ENCODE data around the gene BRD8. TPM values are rescaled to one million over a fixed set of nuclear protein-coding genes. Genes with fewer than 3 reads are reported as not detected.

BRD8 gene
- total RNA-seq = 31.4 to 49.5 TPM (median 33.1 TPM) in 3 replicates
- long read RNA-seq, transcript BRD8-201 (22 exons, 3,198 nt) = major isoform, 5 of 69 reads
- long read RNA-seq, partial matches to known transcripts = 7 of 69 reads
- long read RNA-seq, other reads (novel, unspliced or antisense) = 54 of 69 reads

- TF ChIP-seq CTCF (IDR thresholded peaks at IDR 0.05) = no peak
- Mint-ChIP-seq H3K27me3 (ENCODE audit: low read depth) (no peaks in the 10 kb centered on the region), H3K4me1 (ENCODE audit: low read depth) (peaks cover 13% of the 10 kb centered on the region), H3K36me3 (ENCODE audit: low read depth) (peaks cover 5% of the 10 kb centered on the region), H3K9me3 (ENCODE audit: low read depth) (no peaks in the 10 kb centered on the region), H3K4me3 (ENCODE audit: unreplicated experiment) (no peak within 1 kb of the TSS), H3K27ac (ENCODE audit: unreplicated experiment) (no peak within 1 kb of the TSS)
- peak; percentile 95 for DNase-seq (ENCODE audit: low spot score)
Measured at GRCh38 chr5:138178516-138179276, at the start of gene BRD8, which contains the start of gene KIF20A. TSS of gene BRD8 (minus strand) at chr5:138178630. CDS start at chr5:138178614, 16 bp downstream. TSS of gene KIF20A (plus strand) at chr5:138179112. CDS start at chr5:138179681, 569 bp downstream.

- peaks cover 24% of the 10 kb centered on the region for H3K4me1 Mint-ChIP-seq (ENCODE audit: low read depth)
- no peak for DNase-seq (ENCODE audit: low spot score)
- no peak overlapping the region for H3K4me3 Mint-ChIP-seq (ENCODE audit: unreplicated experiment)
- no peak overlapping the region for H3K27ac Mint-ChIP-seq (ENCODE audit: unreplicated experiment)
- no peak for TF ChIP-seq CTCF (IDR thresholded peaks at IDR 0.05)
- no peaks in the 10 kb centered on the region for H3K27me3 Mint-ChIP-seq (ENCODE audit: low read depth)
- peaks cover 2% of the 10 kb centered on the region for H3K36me3 Mint-ChIP-seq (ENCODE audit: low read depth)
- H3K9me3 Mint-ChIP-seq (ENCODE audit: low read depth) = peaks cover 4% of the 10 kb centered on the region
Measured at GRCh38 chr5:138226910-138227309, 48.5 kb upstream of the BRD8 start.

- H3K9me3 Mint-ChIP-seq (ENCODE audit: low read depth) = peaks cover 4% of the 10 kb centered on the region
- no peak for TF ChIP-seq CTCF (IDR thresholded peaks at IDR 0.05)
Measured at GRCh38 chr5:138224712-138225111, 46.3 kb upstream of the BRD8 start.

DNA sequence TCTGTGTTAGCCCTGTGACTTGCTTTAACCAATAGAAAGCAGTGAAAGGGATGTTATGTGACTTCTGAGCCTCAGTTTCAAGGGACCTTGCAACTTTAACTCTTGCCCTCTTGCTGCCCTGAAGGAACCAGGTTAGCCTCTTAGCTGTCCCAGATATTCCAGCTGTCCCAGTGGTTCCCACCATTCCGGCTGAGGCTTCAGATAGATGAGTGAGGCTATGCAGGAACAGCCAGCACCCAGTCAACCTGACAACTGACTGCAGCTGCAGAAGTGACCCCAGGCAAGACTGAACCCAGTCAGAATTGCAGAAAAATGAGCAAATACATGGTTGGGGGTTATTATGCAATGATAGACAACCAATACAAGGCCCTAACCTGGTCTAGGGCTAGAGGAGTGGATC lies 45.1 kb upstream of the BRD8 start:
- Mint-ChIP-seq H3K4me3 (ENCODE audit: unreplicated experiment) (no peak overlapping the region), H3K4me1 (ENCODE audit: low read depth) (peaks cover 6% of the 10 kb centered on the region), H3K9me3 (ENCODE audit: low read depth) (peaks cover 4% of the 10 kb centered on the region), H3K27me3 (ENCODE audit: low read depth) (no peaks in the 10 kb centered on the region), H3K27ac (ENCODE audit: unreplicated experiment) (no peak overlapping the region), H3K36me3 (ENCODE audit: low read depth) (peaks cover 2% of the 10 kb centered on the region)
- TF ChIP-seq CTCF (IDR thresholded peaks at IDR 0.05) = no peak
- DNase-seq (ENCODE audit: low spot score) = no peak

More at GRCh38 chr5:138224712-138225111, 46.3 kb upstream of the BRD8 start:
- H3K36me3 Mint-ChIP-seq (ENCODE audit: low read depth) = peaks cover 2% of the 10 kb centered on the region
- no peak overlapping the region for H3K27ac Mint-ChIP-seq (ENCODE audit: unreplicated experiment)
- DNase-seq (ENCODE audit: low spot score) = no peak
- peaks cover 6% of the 10 kb centered on the region for H3K4me1 Mint-ChIP-seq (ENCODE audit: low read depth)
- no peaks in the 10 kb centered on the region for H3K27me3 Mint-ChIP-seq (ENCODE audit: low read depth)
- no peak overlapping the region for H3K4me3 Mint-ChIP-seq (ENCODE audit: unreplicated experiment)

DNA sequence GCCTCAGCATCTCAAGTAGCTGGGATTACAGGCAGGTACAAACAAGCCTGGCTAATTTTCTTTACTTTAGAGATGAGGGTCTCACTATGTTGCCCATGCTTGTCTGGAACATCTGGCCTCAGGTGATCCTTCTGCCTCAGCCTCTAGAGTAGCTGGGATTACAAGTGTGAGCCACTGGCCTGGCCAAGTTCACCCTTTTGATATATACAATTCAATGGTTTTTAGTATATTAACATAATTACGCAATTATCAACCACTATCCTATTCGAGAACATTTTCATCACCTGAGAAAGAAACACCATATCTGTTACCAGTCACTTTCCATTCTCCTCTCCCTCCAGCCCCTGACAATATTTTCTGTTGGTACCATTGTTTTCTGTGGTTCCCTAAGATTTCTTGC lies 38.4 kb upstream of the BRD8 start:
- Mint-ChIP-seq H3K36me3 (ENCODE audit: low read depth) (no peaks in the 10 kb centered on the region), H3K27ac (ENCODE audit: unreplicated experiment) (no peak overlapping the region), H3K9me3 (ENCODE audit: low read depth) (no peaks in the 10 kb centered on the region), H3K27me3 (ENCODE audit: low read depth) (no peaks in the 10 kb centered on the region), H3K4me3 (ENCODE audit: unreplicated experiment) (no peak overlapping the region), H3K4me1 (ENCODE audit: low read depth) (peaks cover 16% of the 10 kb centered on the region)
- TF ChIP-seq CTCF (IDR thresholded peaks at IDR 0.05) = no peak
- DNase-seq (ENCODE audit: low spot score) = no peak

All from chondrocyte (in vitro differentiated cells).